HFF-Myc (cell line): ENCODE results near the gene LGMN.

Experiments used
- DNase-seq: peaks from one replicate; pipeline ENCODE4 v3.0.0-alpha.2; 2011; ENCODE audit warnings: low read depth; ENCODE audit errors: extremely low read depth
- H3K4me3 ChIP-seq: replicated peaks from 2 replicates; pipeline ENCODE4 v1.5.1; 2011; ENCODE audit warnings: low read depth, mild to moderate bottlenecking, control low read depth, low read length
- CTCF ChIP-seq: IDR thresholded peaks from 2 replicates; pipeline ENCODE4 v1.5.1; 2012; ENCODE audit warnings: mild to moderate bottlenecking, low read depth, low read length, control low read depth; ENCODE audit errors: missing control alignments

The LGMN gene

GRCh38 chr14:92658160-92658559 is 90.3 kb downstream of the LGMN start:
- no peak for DNase-seq
- H3K4me3 ChIP-seq, result no peak overlapping the region
- no peak for TF ChIP-seq CTCF

- no peak overlapping the region for H3K4me3 ChIP-seq
- TF ChIP-seq CTCF, result no peak
- no peak for DNase-seq
These were observed 90.8 kb downstream of the LGMN start for GRCh38 chr14:92657457-92658142.

GRCh38 chr14:92656306-92657081 is 91.9 kb downstream of the LGMN start:
- H3K4me3 ChIP-seq, result no peak overlapping the region
- TF ChIP-seq CTCF, result peak; percentile 5
- DNase-seq, result no peak

- no peak for TF ChIP-seq CTCF
- H3K4me3 ChIP-seq, result no peak overlapping the region
- DNase-seq, result no peak
These were observed 92.8 kb downstream of the LGMN start for GRCh38 chr14:92655419-92656201.

GRCh38 chr14:92654239-92654901 is 94.1 kb downstream of the LGMN start:
- DNase-seq, result no peak
- H3K4me3 ChIP-seq, result no peak overlapping the region
- no peak for TF ChIP-seq CTCF
